Esophagus squamous epithelium (tissue), 4 donors: ENCODE results near the gene STARD13.

ENCODE experiments used
- POLR2A ChIP-seq, 4 donors: fragments of 450-650 bp; IDR thresholded peaks; one replicate each; pipeline ENCODE4 v1.6.1; 2017; ENCODE audit warnings: antibody characterized with exemption in 4 of 4, mild to moderate bottlenecking in 4 of 4, moderate library complexity in 3 of 4
- TF ChIP-seq, protein P1 (sequence below), 6 experiments: fragments of 450-650 bp in 4 of 6; fragments of 200-600 bp in 2 of 6; sonication (generic) in 2 of 6; IDR thresholded peaks; one replicate each; pipeline ENCODE4 v1.5.1; 2016 to 2019; ENCODE audit warnings: antibody characterized with exemption in 6 of 6, mild to moderate bottlenecking in 4 of 6, moderate library complexity in 4 of 6

DNA sequence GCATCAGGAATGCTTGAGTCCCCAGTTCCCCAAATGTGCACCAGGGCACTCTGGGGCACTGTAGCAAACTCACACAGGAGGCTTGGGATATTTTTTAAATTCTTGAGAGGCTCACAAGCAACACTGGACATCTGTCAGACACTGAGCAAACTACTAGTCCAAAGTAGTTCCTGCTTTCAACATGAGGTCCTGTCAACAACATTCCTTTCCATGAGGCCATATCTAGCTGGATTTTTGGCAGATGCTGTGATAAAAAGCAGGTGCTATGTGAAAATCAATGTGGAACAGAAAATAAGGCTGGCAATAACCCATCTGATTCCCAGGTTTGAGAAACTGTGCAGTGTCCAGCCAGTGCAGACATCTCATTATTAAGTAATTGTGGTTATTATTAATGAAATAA lies 50.5 kb downstream of the STARD13 start:
- TF ChIP-seq, protein P1, sequence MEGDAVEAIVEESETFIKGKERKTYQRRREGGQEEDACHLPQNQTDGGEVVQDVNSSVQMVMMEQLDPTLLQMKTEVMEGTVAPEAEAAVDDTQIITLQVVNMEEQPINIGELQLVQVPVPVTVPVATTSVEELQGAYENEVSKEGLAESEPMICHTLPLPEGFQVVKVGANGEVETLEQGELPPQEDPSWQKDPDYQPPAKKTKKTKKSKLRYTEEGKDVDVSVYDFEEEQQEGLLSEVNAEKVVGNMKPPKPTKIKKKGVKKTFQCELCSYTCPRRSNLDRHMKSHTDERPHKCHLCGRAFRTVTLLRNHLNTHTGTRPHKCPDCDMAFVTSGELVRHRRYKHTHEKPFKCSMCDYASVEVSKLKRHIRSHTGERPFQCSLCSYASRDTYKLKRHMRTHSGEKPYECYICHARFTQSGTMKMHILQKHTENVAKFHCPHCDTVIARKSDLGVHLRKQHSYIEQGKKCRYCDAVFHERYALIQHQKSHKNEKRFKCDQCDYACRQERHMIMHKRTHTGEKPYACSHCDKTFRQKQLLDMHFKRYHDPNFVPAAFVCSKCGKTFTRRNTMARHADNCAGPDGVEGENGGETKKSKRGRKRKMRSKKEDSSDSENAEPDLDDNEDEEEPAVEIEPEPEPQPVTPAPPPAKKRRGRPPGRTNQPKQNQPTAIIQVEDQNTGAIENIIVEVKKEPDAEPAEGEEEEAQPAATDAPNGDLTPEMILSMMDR (IDR thresholded peaks at IDR 0.05), result no peak
- TF ChIP-seq POLR2A (IDR thresholded peaks at IDR 0.05), result no peak
